Cardiac muscle cell (in vitro differentiated cells and primary cell): ENCODE results near the gene TMA7B. TPM values are rescaled to one million over a fixed set of nuclear protein-coding genes. Genes with fewer than 3 reads are reported as not detected.

Experiments
- DNase-seq, 2 donors: peaks; one replicate each; pipeline versions ENCODE4 v3.0.0 to v3.0.0-alpha.2; 2010 to 2017; ENCODE audit warnings: low read depth in 1 of 2, low spot score in 1 of 2
- H3K27ac ChIP-seq: fragments of 200-600 bp; sonication (generic); 2 replicates; pipeline ENCODE4 v1.5.1; 2016
- H3K27me3 ChIP-seq: fragments of 200-600 bp; sonication (generic); 2 replicates; pipeline ENCODE4 v1.6.0; 2016; ENCODE audit warnings: control low read depth
- H3K36me3 ChIP-seq: fragments of 200-600 bp; sonication (generic); 2 replicates; pipeline ENCODE4 v1.5.1; 2016; ENCODE audit warnings: control low read depth
- H3K4me1 ChIP-seq: fragments of 200-600 bp; sonication (generic); 2 replicates; pipeline ENCODE4 v1.8.1; 2017; ENCODE audit warnings: low read depth, mild to moderate bottlenecking, mixed run types
- H3K4me3 ChIP-seq: fragments of 200-600 bp; sonication (generic); 2 replicates; pipeline ENCODE4 v1.5.1; 2016; ENCODE audit warnings: mild to moderate bottlenecking
- H3K9me3 ChIP-seq: fragments of 200-600 bp; sonication (generic); 2 replicates; pipeline ENCODE4 v1.5.1; 2017; ENCODE audit warnings: low read depth, mild to moderate bottlenecking, control low read depth
- CTCF ChIP-seq: IDR thresholded peaks from 2 replicates; pipeline ENCODE4 v1.5.1; 2012; ENCODE audit warnings: low read depth, mild to moderate bottlenecking, low read length
- polyA plus RNA-seq: library from polyadenylated mRNA; unstranded; fragments of >200 nt; fragmentation: Nextera tagmentation; extraction: Ambion mirVana; gene quantifications from 2 replicates; pipeline ENCODE4 v1.2.1, GENCODE V29; 2016
- total RNA-seq: library from RNA; depleted of rRNA; stranded (reverse); fragments of >200 nt; gene quantifications from 2 replicates; pipeline ENCODE4 v1.2.3, GENCODE V29; 2016

Gene TMA7B
- total and polyA plus RNA-seq, 2 experiments from 2014 or later: not detected

GRCh38 chr22:39997939-39998726 is 37.9 kb downstream of the TMA7B start:
- H3K27ac ChIP-seq: no peak overlapping the region
- TF ChIP-seq CTCF: no peak
- H3K36me3 ChIP-seq: no peaks in the 10 kb centered on the region
- H3K4me3 ChIP-seq: no peak overlapping the region
- H3K27me3 ChIP-seq: peaks cover 41% of the 10 kb centered on the region
- peaks cover 31% of the 10 kb centered on the region for H3K4me1 ChIP-seq
- DNase-seq: peak in 1 of 2 donors; percentile 48
- no peaks in the 10 kb centered on the region for H3K9me3 ChIP-seq

GRCh38 chr22:39999144-39999757 is 39.1 kb downstream of the TMA7B start:
- no peaks in the 10 kb centered on the region for H3K9me3 ChIP-seq
- H3K27ac ChIP-seq: no peak overlapping the region
- H3K4me3 ChIP-seq: no peak overlapping the region
- peak in 1 of 2 donors; percentile 80 for DNase-seq
- TF ChIP-seq CTCF: peak; percentile 15
- H3K4me1 ChIP-seq: peaks cover 31% of the 10 kb centered on the region
- no peaks in the 10 kb centered on the region for H3K36me3 ChIP-seq
- H3K27me3 ChIP-seq: peaks cover 30% of the 10 kb centered on the region

- Histone ChIP-seq H3K36me3 (no peaks in the 10 kb centered on the region), H3K4me3 (no peak overlapping the region), H3K27ac (no peak overlapping the region), H3K4me1 (peaks cover 34% of the 10 kb centered on the region), H3K9me3 (no peaks in the 10 kb centered on the region), H3K27me3 (peaks cover 21% of the 10 kb centered on the region)
- no peak for TF ChIP-seq CTCF
- DNase-seq: no peak
Observed at GRCh38 chr22:40000171-40000570, 40.0 kb downstream of the TMA7B start.

- Histone ChIP-seq H3K4me3 (no peak overlapping the region), H3K9me3 (no peaks in the 10 kb centered on the region), H3K4me1 (peaks cover 34% of the 10 kb centered on the region), H3K27me3 (peaks cover 12% of the 10 kb centered on the region), H3K27ac (no peak overlapping the region), H3K36me3 (no peaks in the 10 kb centered on the region)
- TF ChIP-seq CTCF: no peak
- no peak for DNase-seq
Observed at GRCh38 chr22:40001106-40001505, 40.9 kb downstream of the TMA7B start.

GRCh38 chr22:40001800-40002577 is 41.8 kb downstream of the TMA7B start:
- H3K9me3 ChIP-seq: no peaks in the 10 kb centered on the region
- H3K4me1 ChIP-seq: peaks cover 34% of the 10 kb centered on the region
- H3K27ac ChIP-seq: no peak overlapping the region
- no peaks in the 10 kb centered on the region for H3K36me3 ChIP-seq
- TF ChIP-seq CTCF: no peak
- DNase-seq: no peak
- peaks cover 3% of the 10 kb centered on the region for H3K27me3 ChIP-seq
- no peak overlapping the region for H3K4me3 ChIP-seq
